ENCODE results near the gene ACP4.

ACP4 gene

DNA sequence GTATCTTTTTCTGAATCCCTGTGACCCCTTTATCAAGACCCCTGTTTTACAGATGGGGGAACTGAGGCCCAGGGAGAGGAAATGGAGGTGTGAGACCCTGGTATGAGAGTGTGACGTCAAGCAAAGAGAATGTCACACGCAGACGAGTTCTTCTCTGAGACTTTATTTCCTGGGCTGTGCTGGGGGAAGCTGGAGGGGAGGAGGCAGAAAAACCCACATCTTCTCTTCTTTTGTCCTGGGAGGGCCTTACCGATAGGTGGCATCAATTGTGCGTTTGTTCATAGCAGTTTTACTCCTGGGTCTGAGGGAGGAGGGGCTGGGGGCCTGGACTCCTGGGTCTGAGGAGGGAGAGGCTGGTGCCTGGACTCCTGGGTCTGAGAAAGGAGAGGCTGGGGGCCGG is 48.0 kb downstream of the ACP4 start:
- in situ Hi-C loops (cut with MboI; ENCODE audit: low sequenced_read_pairs, unreplicated experiment), result no loop called here
- peak; percentile 74 for DNase-seq (ENCODE audit: low spot score)
- TF ChIP-seq, protein P1, sequence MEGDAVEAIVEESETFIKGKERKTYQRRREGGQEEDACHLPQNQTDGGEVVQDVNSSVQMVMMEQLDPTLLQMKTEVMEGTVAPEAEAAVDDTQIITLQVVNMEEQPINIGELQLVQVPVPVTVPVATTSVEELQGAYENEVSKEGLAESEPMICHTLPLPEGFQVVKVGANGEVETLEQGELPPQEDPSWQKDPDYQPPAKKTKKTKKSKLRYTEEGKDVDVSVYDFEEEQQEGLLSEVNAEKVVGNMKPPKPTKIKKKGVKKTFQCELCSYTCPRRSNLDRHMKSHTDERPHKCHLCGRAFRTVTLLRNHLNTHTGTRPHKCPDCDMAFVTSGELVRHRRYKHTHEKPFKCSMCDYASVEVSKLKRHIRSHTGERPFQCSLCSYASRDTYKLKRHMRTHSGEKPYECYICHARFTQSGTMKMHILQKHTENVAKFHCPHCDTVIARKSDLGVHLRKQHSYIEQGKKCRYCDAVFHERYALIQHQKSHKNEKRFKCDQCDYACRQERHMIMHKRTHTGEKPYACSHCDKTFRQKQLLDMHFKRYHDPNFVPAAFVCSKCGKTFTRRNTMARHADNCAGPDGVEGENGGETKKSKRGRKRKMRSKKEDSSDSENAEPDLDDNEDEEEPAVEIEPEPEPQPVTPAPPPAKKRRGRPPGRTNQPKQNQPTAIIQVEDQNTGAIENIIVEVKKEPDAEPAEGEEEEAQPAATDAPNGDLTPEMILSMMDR (IDR thresholded peaks at IDR 0.05; ENCODE audit: borderline replicate concordance, control extremely low read depth, extremely low read depth, insufficient read depth, missing control alignments), result peak; percentile 45

DNA sequence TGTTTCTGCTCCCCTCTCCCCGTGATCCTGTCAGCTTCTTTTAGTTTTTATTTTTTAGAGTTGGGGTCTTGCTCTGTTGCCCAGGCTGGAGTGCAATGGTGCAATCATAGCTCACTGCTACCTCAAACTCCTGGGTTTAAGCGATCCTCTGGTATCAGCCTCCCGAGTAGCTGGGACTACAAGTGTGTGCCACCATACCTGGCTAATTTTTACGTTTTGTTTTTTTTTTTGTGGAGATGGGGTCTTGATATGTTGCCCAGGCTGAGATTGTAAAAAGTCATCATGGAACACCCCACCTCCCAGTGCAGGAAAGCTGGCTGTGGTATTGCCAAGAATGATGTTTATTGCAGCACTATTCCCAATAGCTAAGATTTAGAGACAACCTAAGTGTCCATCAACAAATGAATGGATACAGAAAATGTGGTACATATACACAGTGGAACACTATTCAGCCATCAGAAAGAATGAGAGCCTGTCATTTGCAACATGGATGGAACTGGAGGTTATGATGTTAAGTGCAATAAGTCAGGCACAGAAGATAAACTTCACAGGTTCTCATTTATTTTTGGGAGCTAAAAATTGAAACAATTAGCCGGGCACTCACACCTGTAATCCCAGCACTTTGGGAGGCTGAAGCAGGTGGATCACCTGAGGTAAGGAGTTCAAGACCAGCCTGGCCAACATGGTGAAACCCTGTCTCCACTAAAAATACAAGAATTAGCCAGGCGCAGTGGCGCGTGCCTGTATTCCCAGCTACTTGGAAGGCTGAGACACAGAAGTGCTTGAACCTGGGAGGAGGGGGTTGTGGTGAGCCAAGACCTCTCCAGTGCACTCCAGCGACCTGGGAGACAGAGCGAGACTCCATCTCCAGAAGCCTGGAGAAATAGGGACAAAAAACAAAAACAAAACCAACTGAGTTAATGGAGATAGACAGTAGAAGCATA is 49.8 kb downstream of the ACP4 start:
- in situ Hi-C loops (cut with MboI; ENCODE audit: low sequenced_read_pairs, unreplicated experiment), result no loop called here
- TF ChIP-seq, protein P1 (IDR thresholded peaks at IDR 0.05; ENCODE audit: borderline replicate concordance, control extremely low read depth, extremely low read depth, insufficient read depth, missing control alignments), result no peak
- no peak for DNase-seq (ENCODE audit: low spot score)

DNA sequence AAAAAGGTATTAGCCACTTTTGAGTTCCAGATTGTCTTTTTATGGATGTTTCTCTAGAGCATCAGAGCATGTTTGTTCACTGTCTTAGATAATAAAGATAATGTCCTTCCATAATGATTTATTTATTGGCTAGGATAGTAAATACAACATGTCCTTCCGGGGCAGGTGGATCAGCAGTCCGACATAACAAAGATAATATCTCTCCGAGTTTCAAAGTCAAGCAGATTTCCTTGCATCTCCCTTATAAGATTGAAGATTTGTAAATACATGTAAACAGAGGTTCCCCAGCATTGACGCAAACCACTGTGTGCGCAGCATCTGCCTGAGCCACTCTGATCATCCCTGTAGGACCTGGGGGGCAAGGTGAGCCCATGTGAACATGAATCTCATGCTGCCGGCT is 51.9 kb downstream of the ACP4 start:
- no peak for DNase-seq (ENCODE audit: low spot score)
- TF ChIP-seq, protein P1 (IDR thresholded peaks at IDR 0.05; ENCODE audit: borderline replicate concordance, control extremely low read depth, extremely low read depth, insufficient read depth, missing control alignments), result no peak
- in situ Hi-C loops (cut with MboI; ENCODE audit: low sequenced_read_pairs, unreplicated experiment), result no loop called here

DNA sequence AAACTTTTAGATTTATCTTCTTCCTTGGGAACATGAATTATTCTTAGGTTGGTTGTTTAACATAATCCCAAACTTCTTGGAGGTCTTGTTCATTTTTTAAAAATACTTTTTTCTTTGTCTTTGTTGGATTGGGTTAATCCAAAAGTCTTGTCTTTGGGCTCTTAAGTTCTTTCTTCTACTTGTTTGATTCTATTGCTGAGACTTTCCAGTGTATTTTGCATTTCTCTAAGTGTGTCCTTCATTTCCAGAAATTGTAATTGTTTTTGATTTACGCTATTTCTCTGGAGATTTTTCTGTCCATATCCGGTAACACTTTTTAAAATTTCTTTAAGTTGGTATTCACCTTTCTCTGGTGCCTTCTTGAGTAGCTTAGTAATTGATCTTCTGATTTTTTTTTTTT is 53.0 kb downstream of the ACP4 start:
- no peak for DNase-seq (ENCODE audit: low spot score)
- in situ Hi-C loops (cut with MboI; ENCODE audit: low sequenced_read_pairs, unreplicated experiment), result no loop called here
- TF ChIP-seq, protein P1 (IDR thresholded peaks at IDR 0.05; ENCODE audit: borderline replicate concordance, control extremely low read depth, extremely low read depth, insufficient read depth, missing control alignments), result no peak

DNA sequence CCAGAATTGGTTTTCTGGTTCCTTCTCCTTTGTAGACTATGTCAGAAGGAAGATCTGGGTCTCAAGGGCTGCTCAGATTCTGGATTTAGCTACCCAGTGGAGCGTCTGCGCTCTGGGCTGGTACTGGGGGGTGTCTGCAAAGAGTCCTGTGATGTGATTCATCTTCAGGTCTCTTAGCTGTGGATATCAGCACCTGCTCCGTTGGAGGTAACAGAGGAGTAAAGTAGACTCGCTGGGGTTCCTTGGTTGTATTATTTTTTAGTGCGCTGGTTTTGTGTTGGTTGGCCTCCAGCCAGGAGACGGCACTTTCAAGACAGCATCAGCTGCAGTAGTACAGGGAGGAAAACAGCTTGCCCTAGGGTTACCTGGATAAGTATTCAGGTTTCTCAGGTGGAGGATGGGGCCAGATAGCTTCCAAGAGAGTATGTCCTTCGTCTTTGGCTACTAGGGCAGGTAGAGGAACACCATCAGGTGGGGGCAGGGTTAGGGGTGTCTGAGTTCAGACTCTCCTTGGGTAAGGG is 53.5 kb downstream of the ACP4 start:
- in situ Hi-C loops (cut with MboI; ENCODE audit: low sequenced_read_pairs, unreplicated experiment), result no loop called here
- TF ChIP-seq, protein P1 (IDR thresholded peaks at IDR 0.05; ENCODE audit: borderline replicate concordance, control extremely low read depth, extremely low read depth, insufficient read depth, missing control alignments), result no peak
- no peak for DNase-seq (ENCODE audit: low spot score)

DNA sequence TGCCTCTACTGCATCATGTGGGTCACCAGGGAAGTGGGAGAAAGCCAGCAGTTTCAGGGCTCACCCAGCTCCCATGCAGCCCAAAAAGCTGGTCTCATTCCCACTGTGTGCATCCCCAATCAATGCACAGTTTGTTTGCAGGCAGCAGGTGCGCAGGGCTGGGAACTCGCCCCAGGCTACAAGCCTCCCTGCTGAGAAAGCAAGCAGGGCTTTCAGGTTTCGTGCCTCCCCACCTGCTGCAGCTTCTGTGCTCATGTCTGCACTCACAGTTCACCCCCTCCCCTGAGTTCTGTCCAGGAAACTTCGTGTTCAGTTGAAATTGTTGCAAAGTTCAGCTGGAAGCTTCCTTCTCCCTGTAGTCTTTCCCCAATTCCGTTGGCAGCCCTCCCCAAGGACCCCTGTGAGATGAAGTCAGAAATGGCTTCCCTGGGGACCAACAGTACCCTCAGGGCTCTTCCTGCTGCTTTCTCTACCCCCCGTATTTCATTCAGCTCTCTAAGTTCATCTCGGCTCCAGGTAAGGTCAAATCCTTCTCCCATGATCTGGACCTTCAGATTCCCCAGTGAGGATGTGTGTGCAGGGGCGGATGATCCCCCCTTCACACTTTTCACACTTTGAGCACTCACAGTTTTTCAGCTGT is 54.2 kb downstream of the ACP4 start:
- TF ChIP-seq, protein P1 (IDR thresholded peaks at IDR 0.05; ENCODE audit: borderline replicate concordance, control extremely low read depth, extremely low read depth, insufficient read depth, missing control alignments), result no peak
- in situ Hi-C loops (cut with MboI; ENCODE audit: low sequenced_read_pairs, unreplicated experiment), result no loop called here
- no peak for DNase-seq (ENCODE audit: low spot score)

All from GM13976 (cell line).